CD14-positive monocyte (primary cell): Measurements from ENCODE around the gene DIAPH1. TPM values are rescaled to one million over a fixed set of nuclear protein-coding genes. Genes with fewer than 3 reads are reported as not detected.

ENCODE experiments used
- DNase-seq, 3 donors: peaks; one replicate each; pipeline ENCODE4 v3.0.0-alpha.2; 2011 to 2022
- H2AFZ ChIP-seq: 2 replicates; pipeline ENCODE4 v1.6.0; 2012; ENCODE audit warnings: mild to moderate bottlenecking, low read depth, low read length, inconsistent platforms; ENCODE audit not compliant: insufficient read depth, poor library complexity, severe bottlenecking
- H3K27ac ChIP-seq, 2 donors: 1 replicate in 1 of 2; 2 replicates in 1 of 2; pipeline ENCODE4 v1.5.1; 2012 to 2013; ENCODE audit warnings: low read length in 2 of 2, control low read depth in 1 of 2, inconsistent platforms in 1 of 2, low read depth in 1 of 2, mild to moderate bottlenecking in 1 of 2
- H3K27me3 ChIP-seq, 2 donors: one replicate each; pipeline versions ENCODE4 v1.6.0 to v1.6.1; 2011 to 2013; ENCODE audit warnings: low read length in 2 of 2; ENCODE audit not compliant: control insufficient read depth in 2 of 2, insufficient read depth in 2 of 2
- H3K36me3 ChIP-seq, 2 donors: replicated peaks in 1 of 2; 1 replicate in 1 of 2; 2 replicates in 1 of 2; pipeline versions ENCODE4 v1.5.1 to v1.6.1; 2012 to 2013; ENCODE audit warnings: low read length in 2 of 2, control low read depth in 1 of 2, inconsistent platforms in 1 of 2, mild to moderate bottlenecking in 1 of 2; ENCODE audit not compliant: insufficient read depth in 2 of 2, control insufficient read depth in 1 of 2
- H3K4me1 ChIP-seq, 2 donors: 1 replicate in 1 of 2; 2 replicates in 1 of 2; pipeline versions ENCODE4 v1.5.1 to v1.6.1; 2012 to 2013; ENCODE audit warnings: low read length in 2 of 2, control low read depth in 1 of 2, inconsistent platforms in 1 of 2, mild to moderate bottlenecking in 1 of 2, moderate library complexity in 1 of 2; ENCODE audit not compliant: insufficient read depth in 2 of 2, control insufficient read depth in 1 of 2
- H3K4me2 ChIP-seq: replicated peaks from 2 replicates; pipeline ENCODE3; 2012; ENCODE audit warnings: low read length, moderate library complexity, mild to moderate bottlenecking; ENCODE audit not compliant: poor library complexity, severe bottlenecking; ENCODE audit errors: extremely low read depth
- H3K4me3 ChIP-seq, 3 experiments: fragments of 200-600 bp in 1 of 3; sonication (generic) in 1 of 3; replicated peaks in 1 of 3; 1 replicate in 2 of 3; 2 replicates in 1 of 3; pipeline ENCODE4 v1.5.1; 2011 to 2013; ENCODE audit warnings: low read length in 3 of 3, mild to moderate bottlenecking in 3 of 3, control low read depth in 2 of 3, low read depth in 2 of 3, inconsistent platforms in 1 of 3, moderate library complexity in 1 of 3
- H3K79me2 ChIP-seq: 2 replicates; pipeline ENCODE4 v1.6.0; 2012; ENCODE audit warnings: mild to moderate bottlenecking, control low read depth, inconsistent platforms, low read length, moderate library complexity; ENCODE audit not compliant: insufficient read depth
- H3K9ac ChIP-seq: 2 replicates; pipeline ENCODE4 v1.6.0; 2017; ENCODE audit warnings: low read length, mild to moderate bottlenecking; ENCODE audit not compliant: insufficient read depth, poor library complexity, severe bottlenecking
- H3K9me3 ChIP-seq, 2 donors: replicated peaks in 1 of 2; 1 replicate in 1 of 2; 2 replicates in 1 of 2; pipeline versions ENCODE4 v1.5.1 to v1.6.1; 2012 to 2013; ENCODE audit warnings: low read length in 2 of 2, control low read depth in 1 of 2; ENCODE audit not compliant: control insufficient read depth in 1 of 2, insufficient read depth in 1 of 2
- H4K20me1 ChIP-seq: 2 replicates; pipeline ENCODE4 v1.6.0; 2012; ENCODE audit warnings: mild to moderate bottlenecking, low read length, control low read depth, moderate library complexity; ENCODE audit not compliant: insufficient read depth
- H3K27ac Mint-ChIP-seq, 7 donors: one replicate each; pipeline ENCODE4 v1.8.0; 2020; ENCODE audit warnings: mild to moderate bottlenecking in 7 of 7, mixed read lengths in 7 of 7, moderate library complexity in 6 of 7, inconsistent platforms in 2 of 7
- H3K27me3 Mint-ChIP-seq, 3 donors: one replicate each; pipeline ENCODE4 v1.8.0; 2021 to 2022; ENCODE audit warnings: low read depth in 3 of 3, mild to moderate bottlenecking in 3 of 3, mixed read lengths in 3 of 3, moderate library complexity in 3 of 3, inconsistent platforms in 1 of 3
- H3K36me3 Mint-ChIP-seq, 2 donors: one replicate each; pipeline ENCODE4 v1.8.0; 2020; ENCODE audit warnings: mixed read lengths in 2 of 2, inconsistent platforms in 1 of 2, mild to moderate bottlenecking in 1 of 2
- H3K4me1 Mint-ChIP-seq: one replicate; pipeline ENCODE4 v1.8.0; 2020; ENCODE audit warnings: mild to moderate bottlenecking, mixed read lengths
- H3K4me3 Mint-ChIP-seq, 2 donors: one replicate each; pipeline ENCODE4 v1.8.0; 2020; ENCODE audit warnings: mild to moderate bottlenecking in 2 of 2, mixed read lengths in 2 of 2, moderate library complexity in 1 of 2
- H3K9me3 Mint-ChIP-seq, 7 donors: one replicate each; pipeline ENCODE4 v1.8.0; 2020 to 2022; ENCODE audit warnings: mixed read lengths in 7 of 7, mild to moderate bottlenecking in 6 of 7, moderate library complexity in 6 of 7, inconsistent platforms in 2 of 7
- WGBS: methylation state at CpG from one replicate; pipeline ENCODE4 v1.1.5; 2013; ENCODE audit warnings: missing lambda C conversion rate; ENCODE audit not compliant: insufficient coverage; 5-methylcytosine and 5-hydroxymethylcytosine counted together
- intact Hi-C, 2 donors: fragments of 100-400 bp; cut with micrococcal nuclease; formaldehyde crosslinking; loops; one replicate each; pipeline versions ENCODE4 v1.15.0 to v1.15.1; 2023
- polyA plus RNA-seq, 3 donors: library from polyadenylated mRNA; depleted of rRNA in 1 of 3; unstranded in 2 of 3; stranded (reverse) in 1 of 3; fragments of 300-500 nt in 2 of 3; fragments of >200 nt in 1 of 3; fragmentation: Illumina TruSeq in 2 of 3; gene quantifications; 1 replicate in 2 of 3; 2 replicates in 1 of 3; pipeline ENCODE4 v1.2.3, GENCODE V29; 2012 to 2021
- TF ChIP-seq, protein P1 (sequence below): fragments of 200-600 bp; IDR thresholded peaks from one replicate; pipeline ENCODE4 v1.8.0; 2022; ENCODE audit warnings: antibody characterized with exemption, mild to moderate bottlenecking

The DIAPH1 gene
- polyA plus RNA-seq, 3 donors: 60.2 to 140 (median 98.6) TPM

DNA sequence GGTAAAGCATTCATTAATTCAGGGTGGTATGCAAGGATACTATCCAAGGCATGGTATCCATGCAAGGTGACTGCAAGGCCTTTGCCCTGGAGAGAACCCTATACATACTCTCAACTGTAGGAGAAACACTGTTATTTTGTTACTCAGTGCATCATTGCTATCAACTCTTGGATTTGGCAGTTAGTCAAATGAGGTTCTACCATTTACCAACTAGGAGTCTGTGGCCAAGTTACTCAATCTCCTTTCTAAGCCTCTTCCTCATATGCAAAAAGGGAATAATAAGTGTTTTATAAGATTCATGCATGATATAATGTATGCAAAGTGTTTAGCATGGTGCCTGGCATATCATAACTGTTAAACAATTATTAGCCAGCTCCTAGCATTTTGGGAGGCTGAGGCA is 139.0 kb downstream of the DIAPH1 start:
- H3K9me3 ChIP-seq: peaks cover 0 to 27% of the 10 kb centered on the region in 2 donors
- H3K9ac ChIP-seq: no peak overlapping the region
- TF ChIP-seq, protein P1, sequence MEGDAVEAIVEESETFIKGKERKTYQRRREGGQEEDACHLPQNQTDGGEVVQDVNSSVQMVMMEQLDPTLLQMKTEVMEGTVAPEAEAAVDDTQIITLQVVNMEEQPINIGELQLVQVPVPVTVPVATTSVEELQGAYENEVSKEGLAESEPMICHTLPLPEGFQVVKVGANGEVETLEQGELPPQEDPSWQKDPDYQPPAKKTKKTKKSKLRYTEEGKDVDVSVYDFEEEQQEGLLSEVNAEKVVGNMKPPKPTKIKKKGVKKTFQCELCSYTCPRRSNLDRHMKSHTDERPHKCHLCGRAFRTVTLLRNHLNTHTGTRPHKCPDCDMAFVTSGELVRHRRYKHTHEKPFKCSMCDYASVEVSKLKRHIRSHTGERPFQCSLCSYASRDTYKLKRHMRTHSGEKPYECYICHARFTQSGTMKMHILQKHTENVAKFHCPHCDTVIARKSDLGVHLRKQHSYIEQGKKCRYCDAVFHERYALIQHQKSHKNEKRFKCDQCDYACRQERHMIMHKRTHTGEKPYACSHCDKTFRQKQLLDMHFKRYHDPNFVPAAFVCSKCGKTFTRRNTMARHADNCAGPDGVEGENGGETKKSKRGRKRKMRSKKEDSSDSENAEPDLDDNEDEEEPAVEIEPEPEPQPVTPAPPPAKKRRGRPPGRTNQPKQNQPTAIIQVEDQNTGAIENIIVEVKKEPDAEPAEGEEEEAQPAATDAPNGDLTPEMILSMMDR: no peak
- no peak overlapping the region for H3K4me3 ChIP-seq
- H3K27me3 Mint-ChIP-seq: peaks cover 65 to 81% (median 79%) of the 10 kb centered on the region in 3 donors
- H3K4me1 Mint-ChIP-seq: peaks cover 29% of the 10 kb centered on the region
- H3K4me1 ChIP-seq: peaks cover 19 to 25% of the 10 kb centered on the region in 2 donors
- no peak overlapping the region for H3K27ac ChIP-seq
- no peak overlapping the region for H3K27ac Mint-ChIP-seq
- peaks cover 63 to 84% of the 10 kb centered on the region in 2 donors for H3K27me3 ChIP-seq
- intact Hi-C loops: no loop called here
- no peaks in the 10 kb centered on the region for H3K79me2 ChIP-seq
- no peak overlapping the region for H2AFZ ChIP-seq
- no peaks in the 10 kb centered on the region for H3K36me3 ChIP-seq
- peaks cover 7 to 10% of the 10 kb centered on the region in 2 donors for H3K36me3 Mint-ChIP-seq
- H3K4me3 Mint-ChIP-seq: no peak overlapping the region
- H3K9me3 Mint-ChIP-seq: peaks cover 0 to 31% (median 6%) of the 10 kb centered on the region in 7 donors
- DNase-seq: no peak
- no peak overlapping the region for H3K4me2 ChIP-seq
- H4K20me1 ChIP-seq: no peaks in the 10 kb centered on the region

DNA sequence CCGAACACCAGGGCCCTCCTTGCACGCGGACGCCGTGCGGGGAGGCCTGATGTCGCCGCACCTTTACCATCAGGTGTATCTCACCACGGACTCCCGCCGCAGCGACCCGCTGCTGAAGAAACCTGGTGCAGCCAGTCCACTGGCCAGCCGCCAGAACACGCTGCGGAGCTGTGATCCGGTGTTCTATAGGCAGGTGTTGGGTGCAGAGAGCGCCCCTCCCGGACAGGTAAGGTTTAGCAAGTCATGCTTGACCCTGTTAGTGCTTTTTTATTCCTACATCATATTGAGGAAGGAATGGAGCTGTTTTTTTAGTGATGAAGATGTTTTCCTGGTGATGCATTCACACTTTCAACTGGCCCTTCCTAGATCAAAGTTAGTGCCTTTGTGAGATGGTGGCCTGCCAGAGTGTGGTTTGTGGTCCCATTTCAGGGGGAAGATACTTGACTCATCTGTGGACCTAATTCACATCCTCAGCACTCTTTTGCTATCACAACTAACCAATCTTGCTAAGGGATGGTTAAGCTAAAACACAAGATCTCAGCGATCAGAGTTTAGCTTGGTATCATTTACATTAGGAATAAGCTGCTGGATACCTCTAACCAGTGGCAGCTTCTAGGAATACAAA is 140.4 kb downstream of the DIAPH1 start:
- Histone ChIP-seq H3K79me2 (no peaks in the 10 kb centered on the region), H3K27ac (no peak overlapping the region), H3K36me3 (no peaks in the 10 kb centered on the region), H3K4me2 (no peak overlapping the region), H2AFZ (no peak overlapping the region), H3K27me3 (peaks cover 56 to 83% of the 10 kb centered on the region in 2 donors), H3K9ac (no peak overlapping the region), H3K4me3 (no peak overlapping the region), H3K4me1 (peaks cover 19 to 25% of the 10 kb centered on the region in 2 donors), H3K9me3 (peaks cover 0 to 20% of the 10 kb centered on the region in 2 donors), H4K20me1 (no peaks in the 10 kb centered on the region)
- DNase-seq: no peak
- intact Hi-C loops: no loop called here
- Mint-ChIP-seq H3K27me3 (peaks cover 55 to 78% (median 76%) of the 10 kb centered on the region in 3 donors), H3K36me3 (peaks cover 7 to 10% of the 10 kb centered on the region in 2 donors), H3K9me3 (peaks cover 0 to 28% (median 6%) of the 10 kb centered on the region in 7 donors), H3K4me3 (peak overlapping the region in 1 of 2 donors; percentile 98), H3K4me1 (peaks cover 27% of the 10 kb centered on the region), H3K27ac (no peak overlapping the region)
- WGBS: 36% methylated on average over 18 of the region's 20 CpGs
- TF ChIP-seq, protein P1: no peak
